Fibroblast of peridontal ligament (primary cell): ENCODE results near the gene ARHGAP11A.
A peak's percentile ranks its signal among the peaks of the same experiment; 100 is the strongest.
"Not testable (repeated sequence)": the region's sequence is repeated elsewhere in the genome, so short reads cannot be mapped to it uniquely, and the experiment has no call there.

Source experiments
- DNase-seq: peaks from one replicate; pipeline ENCODE4 v3.0.0-alpha.2; 2010; ENCODE audit errors: extremely low read depth

Gene ARHGAP11A, protein sequence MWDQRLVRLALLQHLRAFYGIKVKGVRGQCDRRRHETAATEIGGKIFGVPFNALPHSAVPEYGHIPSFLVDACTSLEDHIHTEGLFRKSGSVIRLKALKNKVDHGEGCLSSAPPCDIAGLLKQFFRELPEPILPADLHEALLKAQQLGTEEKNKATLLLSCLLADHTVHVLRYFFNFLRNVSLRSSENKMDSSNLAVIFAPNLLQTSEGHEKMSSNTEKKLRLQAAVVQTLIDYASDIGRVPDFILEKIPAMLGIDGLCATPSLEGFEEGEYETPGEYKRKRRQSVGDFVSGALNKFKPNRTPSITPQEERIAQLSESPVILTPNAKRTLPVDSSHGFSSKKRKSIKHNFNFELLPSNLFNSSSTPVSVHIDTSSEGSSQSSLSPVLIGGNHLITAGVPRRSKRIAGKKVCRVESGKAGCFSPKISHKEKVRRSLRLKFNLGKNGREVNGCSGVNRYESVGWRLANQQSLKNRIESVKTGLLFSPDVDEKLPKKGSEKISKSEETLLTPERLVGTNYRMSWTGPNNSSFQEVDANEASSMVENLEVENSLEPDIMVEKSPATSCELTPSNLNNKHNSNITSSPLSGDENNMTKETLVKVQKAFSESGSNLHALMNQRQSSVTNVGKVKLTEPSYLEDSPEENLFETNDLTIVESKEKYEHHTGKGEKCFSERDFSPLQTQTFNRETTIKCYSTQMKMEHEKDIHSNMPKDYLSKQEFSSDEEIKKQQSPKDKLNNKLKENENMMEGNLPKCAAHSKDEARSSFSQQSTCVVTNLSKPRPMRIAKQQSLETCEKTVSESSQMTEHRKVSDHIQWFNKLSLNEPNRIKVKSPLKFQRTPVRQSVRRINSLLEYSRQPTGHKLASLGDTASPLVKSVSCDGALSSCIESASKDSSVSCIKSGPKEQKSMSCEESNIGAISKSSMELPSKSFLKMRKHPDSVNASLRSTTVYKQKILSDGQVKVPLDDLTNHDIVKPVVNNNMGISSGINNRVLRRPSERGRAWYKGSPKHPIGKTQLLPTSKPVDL

GRCh38 chr15:32615051-32615870, at the start of gene ARHGAP11A:
Gene ARHGAP11A (plus strand): TSS chr15:32615504. CDS start chr15:32616212, 708 bp downstream.
- DNase-seq = peak; percentile 94

- DNase-seq = not testable (repeated sequence)
These were observed 46.3 kb upstream of the ARHGAP11A start for GRCh38 chr15:32568988-32569387.

GRCh38 chr15:32578482-32578881, 36.8 kb upstream of the ARHGAP11A start:
- DNase-seq = not testable (repeated sequence)

- not testable (repeated sequence) for DNase-seq
These were observed 29.5 kb upstream of the ARHGAP11A start for GRCh38 chr15:32585844-32586243.

- not testable (repeated sequence) for DNase-seq
These were observed 22.2 kb upstream of the ARHGAP11A start, which contains the start of gene GOLGA8N for GRCh38 chr15:32593151-32593550. Gene GOLGA8N (plus strand): TSS chr15:32593456.

GRCh38 chr15:32609518-32609917, 5.8 kb upstream of the ARHGAP11A start:
- DNase-seq = not testable (repeated sequence)

GRCh38 chr15:32610719-32611118, 4.6 kb upstream of the ARHGAP11A start:
- peak; percentile 63 for DNase-seq

DNA sequence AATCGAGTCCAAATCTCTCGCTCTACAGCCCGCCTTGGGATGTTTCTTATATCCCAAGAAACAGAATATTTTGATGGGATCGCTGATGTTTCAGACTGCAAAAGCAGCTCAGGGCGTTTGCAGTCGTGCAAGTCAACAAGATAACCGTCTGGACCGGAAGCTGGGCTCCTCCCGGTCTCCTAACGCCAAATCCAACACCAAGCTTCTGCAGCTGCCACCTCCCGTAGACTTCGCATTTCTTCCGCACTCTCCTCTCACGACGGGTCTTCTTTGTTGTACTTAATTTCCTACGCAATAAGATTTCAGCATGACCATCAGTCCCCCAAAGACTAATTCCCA, 623 bp upstream of the ARHGAP11A start:
- not testable (repeated sequence) for DNase-seq

DNA sequence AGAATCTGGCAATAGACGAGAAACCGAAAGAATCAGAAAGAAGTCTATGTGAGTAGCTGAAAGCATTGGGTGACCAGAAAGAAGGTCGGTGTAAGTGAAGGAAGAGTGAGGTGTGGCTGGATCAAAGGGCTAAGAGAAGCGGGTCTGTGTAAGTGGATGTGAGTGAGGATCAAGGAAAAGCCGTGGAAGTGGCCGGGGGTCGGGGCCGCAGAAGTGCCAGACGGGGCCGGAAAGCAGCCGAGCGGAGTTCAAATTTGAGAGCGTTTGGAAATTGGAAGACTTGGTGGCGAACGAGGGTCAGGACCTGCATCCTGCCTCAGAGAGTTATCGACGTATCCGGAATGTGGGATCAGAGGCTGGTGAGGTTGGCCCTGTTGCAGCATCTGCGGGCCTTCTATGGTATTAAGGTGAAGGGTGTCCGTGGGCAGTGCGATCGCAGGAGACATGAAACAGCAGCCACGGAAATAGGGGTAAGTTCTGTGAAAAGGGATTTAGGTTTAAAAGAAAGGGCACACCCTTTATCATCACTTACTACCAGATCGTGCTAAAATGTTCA, 645 bp downstream of the ARHGAP11A start:
- not testable (repeated sequence) for DNase-seq

DNA sequence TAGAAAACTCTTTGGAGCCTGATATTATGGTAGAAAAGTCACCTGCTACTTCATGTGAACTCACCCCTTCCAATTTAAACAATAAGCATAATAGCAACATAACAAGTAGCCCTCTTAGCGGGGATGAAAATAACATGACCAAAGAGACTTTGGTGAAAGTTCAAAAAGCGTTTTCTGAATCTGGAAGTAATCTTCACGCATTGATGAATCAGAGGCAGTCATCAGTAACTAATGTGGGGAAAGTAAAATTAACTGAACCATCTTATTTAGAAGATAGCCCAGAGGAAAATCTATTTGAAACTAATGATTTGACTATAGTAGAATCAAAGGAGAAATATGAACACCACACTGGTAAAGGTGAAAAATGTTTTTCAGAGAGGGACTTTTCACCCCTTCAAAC, 21.1 kb downstream of the ARHGAP11A start:
- peak; percentile 56 for DNase-seq

GRCh38 chr15:32636908-32637567, 21.7 kb downstream of the ARHGAP11A start:
- DNase-seq = no peak

DNA sequence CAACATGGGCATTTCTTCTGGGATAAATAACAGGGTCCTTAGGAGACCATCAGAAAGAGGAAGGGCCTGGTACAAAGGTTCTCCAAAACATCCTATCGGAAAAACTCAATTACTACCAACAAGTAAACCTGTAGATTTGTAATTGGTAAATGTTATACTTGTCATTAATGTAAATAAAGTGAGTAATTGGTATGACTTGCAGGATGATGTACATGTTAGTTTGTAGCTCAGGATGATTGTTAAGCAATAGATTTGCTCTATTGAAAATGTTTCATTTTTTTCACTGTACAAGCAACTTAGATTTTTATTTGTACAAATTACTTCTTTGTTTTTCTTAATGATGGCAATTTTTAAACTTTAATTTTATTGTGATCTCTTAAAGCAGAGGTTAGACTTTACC, 22.4 kb downstream of the ARHGAP11A start:
- no peak for DNase-seq

DNA sequence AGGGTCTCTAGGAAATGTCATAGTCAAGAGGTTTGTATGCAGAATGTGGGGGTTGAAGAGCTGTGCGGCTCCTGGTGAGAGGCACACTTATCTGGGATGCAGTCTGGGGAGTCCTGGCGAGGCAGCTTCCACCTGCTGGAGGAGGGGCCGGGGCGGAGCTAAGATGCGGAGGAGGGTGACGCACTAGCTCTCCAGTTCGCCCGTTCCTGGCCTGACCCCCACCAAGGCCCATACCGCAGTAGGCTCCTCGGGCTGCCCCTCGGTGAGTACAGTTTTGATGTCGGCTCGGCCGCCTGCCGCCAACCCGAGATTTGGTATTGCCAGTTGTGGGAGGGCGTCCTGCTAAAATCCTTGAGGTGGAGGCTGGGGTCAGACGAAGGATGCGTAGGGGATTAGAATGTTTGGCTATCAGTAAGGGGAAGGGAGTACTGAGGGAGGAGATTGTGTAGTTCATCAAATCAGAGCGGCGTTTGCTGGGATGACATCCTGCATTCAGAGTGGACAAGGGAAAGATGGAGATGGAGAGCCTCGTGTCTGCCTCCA, 26.3 kb downstream of the ARHGAP11A start, which contains the start of gene SCG5:
Gene SCG5 (plus strand): TSS at position 194 of the 543 bp plus-strand sequence. CDS start 1,883 bp downstream, outside the sequence.
- DNase-seq = no peak

DNA sequence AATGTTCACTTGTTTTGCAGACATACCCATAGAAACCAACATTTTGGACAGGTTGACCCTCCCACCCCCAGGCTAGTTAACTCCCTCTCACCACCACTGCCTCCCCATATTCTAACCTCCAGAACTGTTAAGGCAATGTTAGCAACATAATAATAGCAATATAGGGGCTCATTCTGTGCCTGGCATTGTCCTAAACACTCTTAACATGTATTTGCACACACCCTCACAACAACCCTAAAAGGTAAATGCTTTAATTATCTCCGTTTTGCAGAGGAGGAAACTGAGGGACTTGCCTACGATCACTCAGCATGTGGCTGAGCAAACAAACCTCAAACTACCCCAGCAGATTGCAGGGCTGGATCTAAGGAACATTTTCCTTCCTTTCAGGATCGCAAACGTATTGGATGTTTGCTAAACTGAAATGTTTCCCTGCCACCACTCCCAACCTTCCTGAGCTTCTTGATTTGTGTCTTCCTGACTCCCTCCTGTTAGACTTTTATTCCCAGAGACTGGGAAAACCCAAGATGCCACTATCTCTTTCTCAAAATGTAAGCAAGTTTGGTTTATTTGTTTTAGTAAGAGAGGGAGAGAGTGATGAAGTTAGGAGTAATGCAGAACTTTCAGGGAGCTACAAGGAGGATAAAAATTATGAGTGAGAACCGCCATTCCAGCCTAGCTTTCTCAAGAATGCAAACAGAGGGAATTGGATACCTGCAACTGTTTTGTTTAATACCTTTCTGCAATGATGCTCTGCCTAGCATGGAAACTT, 27.5 kb downstream of the ARHGAP11A start:
- no peak for DNase-seq

DNA sequence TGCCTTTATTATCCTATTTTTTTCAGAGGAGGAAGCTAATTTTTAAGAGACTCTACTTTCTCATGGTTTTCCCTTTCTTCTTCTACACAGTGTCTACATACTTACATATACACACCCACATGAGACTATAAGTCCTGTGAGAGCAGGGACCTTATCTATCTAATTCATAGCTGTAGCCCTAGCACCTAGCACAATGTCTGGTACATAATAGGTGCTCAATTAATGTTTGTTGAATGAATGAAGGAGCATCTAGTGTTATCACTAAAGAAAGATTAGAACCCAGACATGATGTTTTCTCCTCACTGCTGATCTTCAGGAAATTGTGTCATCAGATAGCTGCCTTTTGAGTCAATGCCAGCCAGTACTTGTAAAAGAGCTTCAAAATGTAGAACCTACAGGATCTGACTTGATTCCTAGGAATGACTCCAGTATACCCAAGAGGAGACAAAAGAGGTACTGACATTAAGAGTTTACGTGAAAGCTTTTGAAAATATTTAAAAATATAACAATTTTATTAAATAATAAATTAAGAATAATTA, 28.7 kb downstream of the ARHGAP11A start:
- no peak for DNase-seq

GRCh38 chr15:32646291-32646690, 31.0 kb downstream of the ARHGAP11A start:
- DNase-seq = no peak

DNA sequence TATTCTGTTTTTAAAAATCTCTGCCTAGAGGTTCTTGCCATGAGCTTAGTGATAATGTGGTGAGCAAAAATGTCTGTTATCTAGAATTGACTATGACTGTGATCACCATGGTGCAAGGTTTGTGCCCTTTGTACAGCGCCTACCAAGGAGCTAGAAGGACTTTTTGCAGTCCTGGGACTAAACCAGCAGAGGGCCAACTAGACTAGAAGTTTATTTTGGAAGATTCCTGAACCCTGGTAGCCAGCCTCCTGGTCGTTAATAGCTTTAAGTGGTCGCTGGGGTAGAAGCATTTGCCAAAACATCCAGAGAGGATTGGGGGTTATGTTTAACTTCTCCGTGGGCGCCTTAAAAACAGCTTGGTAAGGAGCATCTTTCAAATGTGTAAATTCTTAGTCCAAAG, 34.0 kb downstream of the ARHGAP11A start:
- peak; percentile 68 for DNase-seq

GRCh38 chr15:32651229-32651837, 36.0 kb downstream of the ARHGAP11A start:
- peak; percentile 85 for DNase-seq

DNA sequence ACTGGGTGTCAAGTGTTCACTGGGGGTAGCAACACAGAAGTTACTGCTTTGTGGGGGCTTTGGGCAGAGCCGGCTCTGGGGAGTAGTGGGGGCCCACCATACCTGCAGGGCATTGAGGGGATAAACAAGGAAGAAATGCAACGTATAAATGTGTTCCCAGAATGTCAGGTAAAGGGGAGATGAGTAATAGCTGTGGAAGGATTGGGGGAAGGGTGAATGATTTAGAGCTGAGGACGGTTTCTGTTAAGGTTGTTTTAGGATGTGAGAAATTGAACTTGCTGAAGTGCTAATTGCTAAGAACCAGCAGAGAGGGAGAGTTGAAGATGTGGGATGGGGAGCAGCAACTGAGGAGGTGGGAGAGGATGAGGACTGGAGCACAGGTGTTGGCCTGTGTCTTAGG, 36.9 kb downstream of the ARHGAP11A start:
- no peak for DNase-seq
